HG03135 (cell line): ENCODE results near the gene ISM1.

Source experiments
- ATAC-seq: cut with Tn5 transposase; IDR thresholded peaks from one replicate; pipeline ENCODE4 v1.9.1; 2021; ENCODE audit warnings: mild to moderate bottlenecking, moderate library complexity; ENCODE audit not compliant: unreplicated experiment

Gene ISM1

DNA sequence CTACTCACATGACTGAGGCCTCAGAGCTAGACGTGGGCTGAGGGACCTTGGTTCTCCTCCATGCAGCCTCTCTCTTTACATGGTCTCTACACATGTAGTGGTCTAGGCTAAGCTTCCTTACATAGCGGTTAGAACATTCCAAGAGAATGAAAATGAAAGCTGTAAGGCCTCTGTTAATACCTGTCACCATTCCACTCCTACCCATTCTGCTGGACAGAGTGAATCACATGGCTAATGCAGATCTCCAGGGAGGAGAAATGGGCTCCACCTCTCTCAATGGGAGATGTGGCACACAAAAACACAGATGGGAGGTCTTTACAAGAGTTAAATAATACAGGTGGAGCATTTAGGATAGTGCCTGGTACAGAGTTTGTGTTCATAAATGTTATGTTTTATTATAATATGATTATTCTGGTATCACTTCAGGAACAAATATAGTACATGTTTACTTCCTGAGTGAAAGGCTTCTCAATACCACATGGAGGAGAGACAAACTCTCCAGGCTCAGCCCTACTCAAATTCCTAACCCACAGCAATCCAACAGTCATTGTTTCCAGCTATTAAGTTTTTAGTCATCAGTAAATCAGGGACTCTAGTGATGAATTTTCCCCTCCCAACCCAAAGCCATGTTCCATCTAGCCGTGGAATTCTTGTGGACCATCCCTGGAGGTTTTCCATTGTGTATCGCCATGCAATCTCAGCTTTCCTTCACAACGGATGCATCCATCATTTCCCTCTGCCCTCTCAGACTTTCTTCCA is 57.9 kb downstream of the ISM1 start:
- no peak for ATAC-seq

DNA sequence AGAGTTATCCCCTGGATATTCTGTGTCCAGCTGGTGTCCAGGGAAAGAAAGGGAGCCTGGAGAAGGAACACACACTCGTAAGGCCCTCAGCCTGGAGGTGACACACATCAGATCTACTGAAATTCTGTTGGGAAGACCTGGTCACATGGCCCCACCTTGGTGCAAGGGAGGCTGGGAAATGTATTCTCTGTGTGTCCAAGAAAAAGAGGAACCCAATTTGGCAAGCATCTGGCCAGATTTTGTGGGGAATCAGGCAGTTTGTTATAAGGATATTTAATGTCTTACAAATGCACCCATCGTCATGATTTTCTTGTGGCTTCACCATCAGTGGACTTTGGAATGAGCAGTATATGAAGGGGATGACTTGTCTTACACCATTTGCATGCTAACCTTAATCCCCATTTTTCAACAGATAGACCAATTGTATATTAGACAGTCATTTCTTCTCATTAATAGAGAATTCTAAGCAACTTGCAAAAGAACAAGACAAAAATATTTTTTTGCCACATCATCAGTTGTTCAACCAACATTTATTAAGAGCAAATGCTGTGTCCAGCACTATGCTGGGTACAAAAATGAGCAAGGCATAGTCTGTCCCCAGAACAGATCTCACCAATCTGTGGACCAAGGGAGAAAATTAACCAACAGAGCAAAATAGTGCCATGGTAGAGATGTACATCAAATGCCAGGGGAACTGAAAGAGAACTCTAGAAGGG is 59.7 kb downstream of the ISM1 start:
- ATAC-seq, result no peak

DNA sequence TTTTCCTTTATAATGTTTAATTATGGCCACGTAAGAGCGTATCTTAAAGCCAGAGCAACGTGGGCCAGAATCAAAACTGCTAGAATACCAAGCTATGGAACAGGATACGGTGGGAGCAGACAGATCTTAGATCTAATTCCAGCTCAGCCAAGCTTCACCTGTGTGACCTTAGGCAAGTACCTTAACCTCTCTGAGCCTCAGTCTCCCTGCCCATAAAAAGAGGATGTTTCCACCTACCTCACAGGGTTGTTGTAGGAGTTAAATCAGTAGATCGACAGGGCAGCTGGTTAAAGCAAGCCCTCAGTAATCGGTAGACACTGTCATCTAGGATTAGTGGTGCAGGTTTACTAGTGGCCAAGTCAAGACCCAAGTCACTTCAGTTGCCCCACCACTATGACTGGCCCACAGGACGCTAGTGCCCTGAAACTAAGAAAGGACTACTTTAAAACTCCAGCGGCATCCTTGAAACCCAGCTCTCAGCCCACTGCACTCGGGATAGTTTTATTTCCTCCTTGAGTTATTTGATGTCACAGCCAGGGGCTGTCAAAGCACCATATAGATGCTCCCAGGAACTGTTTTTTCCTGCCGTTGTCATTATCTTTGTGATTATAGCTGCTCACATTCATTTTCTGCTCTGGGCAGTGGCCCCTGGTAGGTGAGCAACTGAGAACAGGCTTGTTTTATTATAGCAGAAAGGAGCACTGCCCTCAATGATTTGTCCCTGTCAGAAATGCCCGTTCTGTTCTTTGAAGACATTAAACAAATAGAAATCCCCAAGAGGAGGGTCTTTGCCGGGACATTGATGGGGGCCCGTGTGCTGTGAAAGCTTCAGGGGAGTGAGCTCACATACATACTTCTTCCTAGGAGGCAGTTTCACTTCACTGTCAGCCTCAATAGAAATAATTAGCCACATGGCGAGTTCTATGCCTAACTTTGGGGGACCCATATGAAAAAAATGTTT is 63.1 kb downstream of the ISM1 start:
- no peak for ATAC-seq

DNA sequence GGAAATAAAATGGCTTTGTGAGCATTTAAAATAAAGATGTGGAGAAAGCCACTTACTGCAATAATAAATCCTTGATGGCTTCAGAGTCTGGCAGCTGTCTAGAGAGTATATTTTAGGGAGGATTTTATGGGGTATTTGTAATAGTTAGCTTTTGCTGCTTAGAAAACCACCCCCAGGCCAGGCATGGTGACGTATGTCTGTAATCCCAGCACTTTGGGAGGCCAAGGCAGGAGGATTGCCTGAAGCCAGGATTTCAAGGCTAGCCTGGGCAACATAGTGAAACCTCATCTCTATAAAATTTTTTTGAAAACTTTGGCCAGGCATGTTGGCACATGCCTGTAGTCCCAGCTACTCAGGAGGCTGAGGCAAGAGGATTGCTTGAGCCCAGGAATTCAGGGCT is 63.8 kb downstream of the ISM1 start:
- ATAC-seq, result no peak

DNA sequence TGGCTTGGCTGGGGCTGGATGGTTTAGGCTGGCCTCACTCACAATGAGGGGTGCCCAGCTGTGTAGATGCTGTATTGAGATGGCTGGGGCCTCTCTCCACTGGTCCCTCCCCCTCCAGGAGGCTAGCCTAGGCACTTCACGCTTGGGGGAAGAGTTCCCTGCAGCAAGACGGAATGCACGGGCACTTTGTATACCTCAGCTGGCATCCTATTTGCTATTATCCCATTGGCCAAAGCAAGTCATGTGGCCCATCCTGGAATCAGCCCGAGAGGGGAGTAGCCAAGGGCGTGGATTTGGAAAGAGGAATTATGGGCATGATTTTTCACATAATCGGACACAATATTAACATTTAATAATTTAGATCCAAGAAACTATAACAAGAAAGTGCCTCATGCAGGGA is 64.3 kb downstream of the ISM1 start:
- no peak for ATAC-seq

DNA sequence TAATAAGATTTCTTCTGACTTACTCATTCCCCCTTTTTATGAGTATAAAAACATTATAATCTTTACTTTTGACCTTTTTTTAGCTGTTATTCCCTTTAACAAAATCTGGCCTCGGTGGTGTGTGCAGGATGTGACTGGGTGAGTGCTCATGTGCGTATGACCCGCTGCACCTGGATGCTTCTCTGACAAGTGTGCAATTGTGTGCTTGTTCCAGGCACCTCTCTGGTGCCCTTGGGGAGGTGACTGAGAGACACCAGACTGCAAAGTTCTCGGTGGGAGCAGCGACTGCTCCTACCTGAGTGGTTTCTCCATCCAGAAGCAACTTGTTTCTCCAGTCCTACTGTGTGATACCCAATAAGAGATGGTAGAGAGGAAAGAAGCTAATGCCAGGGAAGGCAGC is 65.0 kb downstream of the ISM1 start:
- no peak for ATAC-seq

DNA sequence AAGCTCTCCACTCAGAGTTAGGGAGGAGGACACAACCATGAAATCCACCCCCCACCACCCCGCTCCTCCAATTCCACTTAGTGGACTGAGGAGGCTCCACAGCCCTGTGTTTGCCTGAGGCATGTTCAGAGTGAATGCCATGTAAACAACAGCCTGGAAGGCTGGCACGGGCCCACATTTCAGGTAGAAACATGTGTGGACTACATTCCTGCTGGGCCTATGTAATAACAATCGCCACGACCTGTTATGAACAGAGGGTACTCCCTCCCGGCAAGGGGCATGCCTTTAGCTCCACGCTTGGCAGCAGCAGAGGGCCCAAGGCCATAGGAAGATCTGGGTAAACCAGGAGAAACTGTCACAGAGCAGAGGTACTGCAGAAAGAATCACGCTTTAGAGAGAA is 65.5 kb downstream of the ISM1 start:
- ATAC-seq, result no peak

DNA sequence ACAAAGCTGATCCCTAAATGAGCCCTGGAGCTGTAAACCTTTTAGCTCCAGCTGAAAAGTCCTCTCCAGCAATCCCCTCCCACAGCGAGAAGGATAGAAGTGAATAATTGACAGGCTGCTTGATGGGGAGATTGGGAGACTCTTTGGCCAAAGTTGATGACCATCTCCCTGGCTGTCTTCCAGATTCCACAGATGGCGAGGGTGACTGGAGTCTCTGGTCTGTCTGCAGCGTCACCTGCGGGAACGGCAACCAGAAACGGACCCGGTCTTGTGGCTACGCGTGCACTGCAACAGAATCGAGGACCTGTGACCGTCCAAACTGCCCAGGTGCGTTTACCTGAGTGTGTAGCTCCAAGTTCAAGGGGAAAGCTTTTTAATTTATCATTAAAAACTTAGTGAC is 67.3 kb downstream of the ISM1 start:
- ATAC-seq, result no peak

DNA sequence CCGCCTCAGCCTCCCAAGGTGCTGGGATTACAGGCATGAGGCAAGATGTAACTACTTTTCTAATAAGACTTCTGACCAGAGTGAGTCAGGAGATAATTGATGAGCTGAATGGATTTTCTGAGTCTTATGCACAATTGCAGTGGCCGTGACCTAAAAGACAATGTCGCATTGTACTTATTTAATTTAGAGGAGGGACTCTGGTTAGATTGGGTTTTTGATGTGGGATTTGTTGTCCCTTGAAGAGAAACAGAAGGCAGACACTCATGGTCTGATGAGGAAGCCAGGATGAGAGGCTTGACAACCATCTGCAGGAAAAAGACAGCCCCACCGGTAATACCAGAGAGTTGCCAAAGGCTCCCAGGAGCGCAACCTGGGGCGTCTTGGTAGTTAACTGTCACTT is 68.0 kb downstream of the ISM1 start:
- no peak for ATAC-seq

DNA sequence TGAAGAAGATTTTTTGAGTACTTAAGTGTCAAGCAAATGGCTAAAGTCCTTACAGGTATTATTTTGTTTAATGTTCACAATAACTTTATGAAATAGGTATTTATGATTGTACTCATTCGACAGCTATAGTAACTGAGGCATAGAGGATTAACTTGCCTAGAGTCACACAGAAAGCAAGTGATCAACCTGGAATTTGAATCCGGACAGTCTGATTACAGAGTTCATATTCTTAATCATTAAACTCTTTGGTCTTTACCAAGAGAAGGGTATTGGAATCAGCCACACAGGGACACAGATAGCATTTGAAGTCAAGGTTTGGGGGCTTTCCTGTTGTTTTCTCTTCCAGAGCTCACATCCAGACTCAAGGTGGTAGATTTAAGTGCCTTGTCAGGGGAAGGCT is 69.7 kb downstream of the ISM1 start:
- no peak for ATAC-seq

DNA sequence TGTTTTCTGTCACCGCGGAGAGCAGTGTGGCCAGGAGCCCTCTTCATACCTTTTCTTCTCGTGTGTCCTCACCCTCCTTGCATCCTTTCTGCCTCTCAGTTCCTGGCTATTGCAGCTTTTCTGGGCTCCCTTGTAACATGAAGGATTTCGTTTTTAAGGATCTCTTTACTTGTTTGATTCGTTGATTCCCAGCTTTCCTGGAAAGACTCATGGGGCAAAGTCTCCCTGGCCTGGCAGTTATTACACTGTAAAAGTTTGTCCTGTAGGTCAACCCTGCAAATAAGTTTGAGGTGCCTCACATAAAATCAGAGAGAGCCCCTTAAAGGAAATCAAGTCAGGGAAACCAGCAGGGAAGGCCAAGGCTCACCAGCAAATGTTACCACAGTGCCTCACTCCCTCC is 70.1 kb downstream of the ISM1 start:
- ATAC-seq, result no peak

DNA sequence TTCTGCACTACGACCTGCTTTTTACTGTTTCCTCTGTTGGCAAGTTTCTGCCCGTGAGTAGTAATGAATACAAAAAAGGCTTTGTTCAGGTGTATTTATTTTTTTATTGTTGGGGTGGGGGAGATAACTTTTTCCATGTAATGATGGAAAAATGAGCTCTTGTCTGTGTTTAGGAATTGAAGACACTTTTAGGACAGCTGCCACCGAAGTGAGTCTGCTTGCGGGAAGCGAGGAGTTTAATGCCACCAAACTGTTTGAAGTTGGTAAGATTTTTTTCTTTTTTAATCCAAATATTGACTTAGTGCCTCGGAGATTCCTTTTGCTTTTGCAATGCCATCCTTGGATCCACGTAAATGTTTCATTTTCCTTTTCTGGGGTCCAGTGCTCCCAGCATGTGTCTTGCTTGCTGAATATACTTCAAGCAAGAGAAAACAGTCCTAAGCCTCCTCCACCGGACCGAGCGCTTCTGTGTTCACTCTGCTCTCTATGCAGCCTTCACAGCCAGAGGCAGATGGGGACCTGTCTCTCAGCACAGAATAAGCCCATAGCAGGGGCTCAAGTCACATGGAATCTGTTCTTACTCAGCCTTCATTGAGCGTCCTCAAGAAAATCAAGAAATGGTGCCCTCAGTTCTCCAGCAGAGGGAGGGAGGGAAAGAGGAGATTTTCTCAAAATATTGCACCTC is 71.3 kb downstream of the ISM1 start:
- no peak for ATAC-seq

DNA sequence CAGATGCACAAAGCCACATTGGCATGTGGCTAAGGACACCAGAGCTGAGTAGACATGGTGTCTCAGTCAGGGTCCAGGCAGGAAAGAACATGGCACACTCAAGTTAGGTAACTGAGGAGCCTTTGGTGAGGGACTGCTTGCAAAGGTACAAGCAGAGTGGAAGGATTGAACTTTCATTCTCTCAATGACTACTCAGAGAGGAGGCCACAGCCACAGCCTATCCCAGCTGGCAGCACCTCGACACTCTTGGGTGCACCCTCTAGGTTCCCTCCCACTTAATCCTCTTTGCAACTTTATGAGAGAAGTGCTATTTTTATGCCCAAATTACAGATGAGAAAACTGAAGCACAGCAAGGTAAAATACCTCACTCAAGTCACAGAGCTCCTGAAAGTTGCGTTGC is 73.4 kb downstream of the ISM1 start:
- ATAC-seq, result no peak

DNA sequence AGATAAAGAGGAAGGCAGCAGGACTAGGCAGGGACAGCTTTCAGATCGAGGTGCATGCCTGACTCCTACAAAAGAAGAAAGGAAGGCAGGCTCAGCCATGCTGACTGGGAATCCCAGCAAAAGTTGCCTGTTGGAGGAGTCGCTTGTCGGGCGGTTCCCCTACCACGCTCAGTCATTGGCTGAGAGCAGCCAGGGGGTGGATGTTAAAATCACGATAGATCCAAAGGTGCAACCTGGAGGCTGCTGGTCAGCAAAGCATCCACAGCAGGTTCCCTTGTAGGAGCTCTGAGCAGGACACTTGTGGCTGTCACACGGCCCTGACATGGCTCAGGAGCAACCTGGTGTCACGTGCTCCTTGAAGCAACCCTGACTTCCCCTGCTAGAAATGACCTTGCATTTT is 74.6 kb downstream of the ISM1 start:
- no peak for ATAC-seq

DNA sequence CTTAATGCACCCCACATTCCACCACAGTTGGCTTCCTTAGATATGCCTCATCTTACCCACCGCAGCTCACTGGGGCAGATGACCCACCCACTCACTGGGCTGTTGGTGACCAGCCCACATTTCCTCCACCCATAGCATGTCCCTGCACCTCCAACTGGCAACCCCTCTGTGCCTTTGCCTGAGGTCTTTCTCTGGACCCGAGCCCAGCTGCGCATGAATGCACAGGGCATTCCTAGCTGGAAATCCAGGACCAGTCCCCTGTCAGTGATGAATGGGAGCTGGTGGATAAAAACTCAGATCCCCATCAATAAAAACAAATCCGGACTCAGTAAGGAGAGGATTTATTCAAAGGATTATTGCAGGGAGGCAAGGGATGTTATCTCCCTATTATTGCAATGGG is 75.0 kb downstream of the ISM1 start:
- ATAC-seq, result no peak

DNA sequence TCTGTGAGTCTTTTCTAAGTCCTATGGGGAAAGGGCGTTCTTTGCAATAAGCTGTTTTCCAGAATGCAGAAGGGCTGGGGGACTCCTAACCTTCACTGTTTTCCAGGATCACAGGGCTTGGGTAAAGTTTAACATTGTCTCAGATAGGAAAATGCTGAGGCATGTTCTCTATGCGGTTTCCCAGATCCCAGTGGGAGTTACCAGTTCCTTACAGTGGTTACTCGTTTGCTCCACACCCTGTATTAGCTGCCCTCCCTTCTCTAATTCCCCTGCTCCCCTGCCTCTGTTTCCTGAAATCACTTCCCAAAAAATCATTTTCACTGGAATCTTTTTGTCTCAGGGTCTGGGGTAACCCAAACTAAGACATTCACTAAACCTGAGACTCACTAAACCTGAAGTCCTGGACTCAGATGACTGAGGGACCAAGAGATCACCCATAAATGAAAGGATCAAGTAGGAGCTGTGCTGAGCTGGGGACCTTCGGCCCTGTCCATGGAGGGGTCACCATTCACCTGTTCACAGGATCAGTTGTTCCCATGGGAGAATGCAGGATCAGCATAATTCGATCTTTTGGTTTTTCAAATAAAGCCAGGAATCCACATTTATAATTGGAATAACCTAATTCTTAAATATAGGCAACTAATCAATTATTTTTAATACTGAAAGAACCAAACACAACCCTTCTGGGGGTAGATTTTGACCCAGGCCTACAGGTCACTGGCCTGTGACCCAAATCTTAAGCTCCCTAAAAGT is 76.2 kb downstream of the ISM1 start:
- no peak for ATAC-seq

DNA sequence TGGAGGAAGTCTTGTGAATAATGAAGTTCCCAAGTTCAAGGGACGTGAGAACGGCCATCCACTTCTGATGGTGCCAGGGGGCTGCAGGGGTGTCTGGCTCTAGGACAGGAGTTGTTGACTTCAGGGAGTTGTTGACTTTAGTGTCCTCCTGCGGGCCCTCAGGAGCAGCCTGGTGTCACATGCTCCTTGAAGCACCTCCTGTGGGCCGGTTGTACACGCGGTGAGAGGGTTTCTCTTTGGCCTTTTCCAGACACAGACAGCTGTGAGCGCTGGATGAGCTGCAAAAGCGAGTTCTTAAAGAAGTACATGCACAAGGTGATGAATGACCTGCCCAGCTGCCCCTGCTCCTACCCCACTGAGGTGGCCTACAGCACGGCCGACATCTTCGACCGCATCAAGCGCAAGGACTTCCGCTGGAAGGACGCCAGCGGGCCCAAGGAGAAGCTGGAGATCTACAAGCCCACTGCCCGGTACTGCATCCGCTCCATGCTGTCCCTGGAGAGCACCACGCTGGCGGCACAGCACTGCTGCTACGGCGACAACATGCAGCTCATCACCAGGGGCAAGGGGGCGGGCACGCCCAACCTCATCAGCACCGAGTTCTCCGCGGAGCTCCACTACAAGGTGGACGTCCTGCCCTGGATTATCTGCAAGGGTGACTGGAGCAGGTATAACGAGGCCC is 77.8 kb downstream of the ISM1 start:
- ATAC-seq, result no peak

DNA sequence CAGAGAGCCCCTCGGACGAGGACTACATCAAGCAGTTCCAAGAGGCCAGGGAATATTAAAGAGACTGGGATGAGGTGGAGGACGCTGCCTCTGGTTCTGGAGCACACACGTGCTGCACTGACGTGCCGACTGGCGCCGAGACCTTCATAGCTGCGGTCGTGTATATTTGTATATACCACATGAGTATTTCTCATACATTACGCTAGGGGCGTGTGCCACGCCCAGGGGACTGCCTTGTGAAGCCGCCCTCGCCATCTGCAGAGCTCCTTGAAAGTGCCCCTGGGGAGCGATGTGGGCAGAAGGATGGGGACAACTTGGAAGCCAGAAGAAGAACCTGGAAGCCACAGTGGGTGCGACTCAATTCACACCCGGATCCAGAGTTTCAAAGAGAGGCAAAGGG is 78.3 kb downstream of the ISM1 start:
- ATAC-seq, result no peak

DNA sequence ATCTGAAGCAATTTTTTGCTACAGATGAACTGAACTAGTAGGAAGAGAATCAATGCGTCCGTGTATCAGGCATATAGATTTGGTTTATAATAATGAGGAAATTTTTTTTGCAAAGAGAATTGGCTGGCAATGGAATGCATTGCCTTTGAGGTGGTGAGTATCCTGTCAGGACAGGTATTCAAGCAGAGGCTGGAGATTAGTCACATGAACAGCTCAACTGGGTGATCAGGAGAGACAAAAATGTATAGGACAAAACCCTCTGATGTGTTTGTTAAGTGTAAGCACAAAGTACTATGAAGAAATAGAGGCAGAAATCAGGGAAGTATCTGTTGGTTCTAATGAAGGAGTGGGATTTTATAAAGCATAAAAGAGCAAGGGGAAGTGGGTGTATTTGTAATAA is 80.5 kb downstream of the ISM1 start:
- no peak for ATAC-seq
